ENCODE data around the gene OBSL1.

DNA sequence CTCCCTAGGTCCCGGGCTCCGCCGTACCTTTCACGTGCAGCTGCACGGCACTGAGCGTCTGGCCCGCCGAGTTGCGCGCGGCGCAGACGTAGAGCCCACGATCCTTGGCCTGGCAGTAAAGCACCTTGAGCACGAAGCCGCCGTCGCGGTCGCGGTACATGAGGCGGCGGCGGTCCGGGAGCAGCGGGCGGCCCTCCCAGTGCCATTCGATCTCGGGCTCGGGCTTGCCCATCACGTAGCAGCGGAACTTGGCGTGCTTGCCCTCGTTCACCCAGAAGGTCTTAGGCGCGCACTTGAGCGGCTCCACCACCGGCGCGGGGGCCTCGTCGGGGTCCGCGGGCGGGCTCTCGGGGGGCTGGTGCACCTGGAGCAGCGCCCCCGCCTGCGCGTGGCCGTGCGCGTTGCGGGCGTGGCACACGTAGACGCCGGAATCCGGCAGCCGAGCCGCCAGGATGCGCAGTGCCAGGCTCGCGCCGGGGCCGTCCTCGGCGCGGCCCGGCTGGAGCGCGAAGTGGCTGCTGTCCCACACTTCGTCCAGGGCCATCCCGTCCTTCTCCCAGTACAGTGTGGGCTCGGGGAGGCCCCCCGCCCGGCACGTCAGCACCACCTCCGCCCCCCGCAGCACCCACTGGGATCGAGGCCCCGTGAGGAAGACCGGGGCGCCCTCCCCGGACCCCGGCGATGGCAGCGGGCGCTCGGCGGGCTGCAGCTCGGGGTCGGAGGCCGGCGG, 980 bp downstream of the OBSL1 start:
- TF ChIP-seq POLR2AphosphoS5 (IDR thresholded peaks at IDR 0.05; ENCODE audit: low read depth, low read length): no peak
- TF ChIP-seq POLR2A (IDR thresholded peaks at IDR 0.05; ENCODE audit: low read depth, low read length): no peak
- TF ChIP-seq POU2F2 (IDR thresholded peaks at IDR 0.05; ENCODE audit: low read depth, low read length): no peak
- no peak for TF ChIP-seq TAF1 (IDR thresholded peaks at IDR 0.05; ENCODE audit: low read depth, low read length)
- no peak for TF ChIP-seq SPI1 (IDR thresholded peaks at IDR 0.05; ENCODE audit: low read depth, low read length)
- no peak for TF ChIP-seq PAX5 (IDR thresholded peaks at IDR 0.05; ENCODE audit: insufficient read depth, low read length, severe bottlenecking)

Data from GM12891 (cell line).